ENCODE data around the gene SLC43A2. TPM values are rescaled to one million over a fixed set of nuclear protein-coding genes. Genes with fewer than 3 reads are reported as not detected.
"Not testable (repeated sequence)": the region's sequence is repeated elsewhere in the genome, so short reads cannot be mapped to it uniquely, and the experiment has no call there.

Gene SLC43A2
- total and polyA plus RNA-seq, 2 donors from 2014 or later: 48.9 to 60.4 TPM

- DNase-seq (no peak), FAIRE-seq (no peak)
- Histone ChIP-seq H3K9me3 (ENCODE audit: control insufficient read depth in 2 of 3, insufficient read depth in 1 of 3, low read length in 3 of 3) (no peaks in the 10 kb centered on the region), H3K27ac (ENCODE audit: low read depth in 2 of 2, low read length in 2 of 2) (no peak overlapping the region), H3K9ac (ENCODE audit: low read length in 3 of 3) (no peak overlapping the region), H3K36me3 (ENCODE audit: control insufficient read depth in 2 of 3, insufficient read depth in 3 of 3, low read length in 3 of 3) (no peaks in the 10 kb centered on the region), H3K4me3 (ENCODE audit: low read length in 3 of 3) (no peak overlapping the region), H3K4me1 (ENCODE audit: control insufficient read depth in 2 of 3, insufficient read depth in 2 of 3, low read depth in 1 of 3, low read length in 3 of 3) (peaks cover 0 to under 1% (median 0%) of the 10 kb centered on the region in 3 donors), H3K27me3 (ENCODE audit: control insufficient read depth, insufficient read depth, low read length) (no peaks in the 10 kb centered on the region)
- TF ChIP-seq CTCF (IDR thresholded peaks at IDR 0.05; ENCODE audit: borderline replicate concordance, extremely low read depth, insufficient read depth): no peak
- intact Hi-C loops (cut with DNase I): no loop called here
Measured at GRCh38 chr17:1566505-1567199, 62.0 kb downstream of the SLC43A2 start.

- FAIRE-seq (no peak), DNase-seq (no peak)
- intact Hi-C loops (cut with DNase I): no loop called here
- Histone ChIP-seq H3K36me3 (ENCODE audit: control insufficient read depth in 2 of 3, insufficient read depth in 3 of 3, low read length in 3 of 3) (no peaks in the 10 kb centered on the region), H3K9ac (ENCODE audit: low read length in 3 of 3) (no peak overlapping the region), H3K27ac (ENCODE audit: low read depth in 2 of 2, low read length in 2 of 2) (no peak overlapping the region), H3K9me3 (ENCODE audit: control insufficient read depth in 2 of 3, insufficient read depth in 1 of 3, low read length in 3 of 3) (no peaks in the 10 kb centered on the region), H3K4me3 (ENCODE audit: low read length in 3 of 3) (no peak overlapping the region), H3K27me3 (ENCODE audit: control insufficient read depth, insufficient read depth, low read length) (no peaks in the 10 kb centered on the region), H3K4me1 (ENCODE audit: control insufficient read depth in 2 of 3, insufficient read depth in 2 of 3, low read depth in 1 of 3, low read length in 3 of 3) (peaks cover 0 to 8% (median 7%) of the 10 kb centered on the region in 3 donors)
- no peak for TF ChIP-seq CTCF (IDR thresholded peaks at IDR 0.05; ENCODE audit: borderline replicate concordance, extremely low read depth, insufficient read depth)
Measured at GRCh38 chr17:1565877-1566276, 62.8 kb downstream of the SLC43A2 start.

- peak overlapping the region in 1 of 3 donors; percentile 12 for H3K4me3 ChIP-seq (ENCODE audit: low read length in 3 of 3)
- H3K4me1 ChIP-seq (ENCODE audit: control insufficient read depth in 2 of 3, insufficient read depth in 2 of 3, low read depth in 1 of 3, low read length in 3 of 3): peaks cover 3 to 24% (median 24%) of the 10 kb centered on the region in 3 donors
- H3K9ac ChIP-seq (ENCODE audit: low read length in 3 of 3): no peak overlapping the region
- no peaks in the 10 kb centered on the region for H3K9me3 ChIP-seq (ENCODE audit: control insufficient read depth in 2 of 3, insufficient read depth in 1 of 3, low read length in 3 of 3)
- H3K27me3 ChIP-seq (ENCODE audit: control insufficient read depth, insufficient read depth, low read length): no peaks in the 10 kb centered on the region
- intact Hi-C loops (cut with DNase I): no loop called here
- DNase-seq (peak in 2 of 5 donors; percentile 34 to 51), FAIRE-seq (no peak)
- no peaks in the 10 kb centered on the region for H3K36me3 ChIP-seq (ENCODE audit: control insufficient read depth in 2 of 3, insufficient read depth in 3 of 3, low read length in 3 of 3)
- no peak for TF ChIP-seq CTCF (IDR thresholded peaks at IDR 0.05; ENCODE audit: borderline replicate concordance, extremely low read depth, insufficient read depth)
- H3K27ac ChIP-seq (ENCODE audit: low read depth in 2 of 2, low read length in 2 of 2): no peak overlapping the region
Measured at GRCh38 chr17:1563786-1564613, 64.6 kb downstream of the SLC43A2 start.

- H3K9ac ChIP-seq (ENCODE audit: low read length in 3 of 3); H3K4me3 ChIP-seq (ENCODE audit: low read length in 3 of 3); H3K36me3 ChIP-seq (ENCODE audit: control insufficient read depth in 2 of 3, insufficient read depth in 3 of 3, low read length in 3 of 3); H3K27ac ChIP-seq (ENCODE audit: low read depth in 2 of 2, low read length in 2 of 2); H3K9me3 ChIP-seq (ENCODE audit: control insufficient read depth in 2 of 3, insufficient read depth in 1 of 3, low read length in 3 of 3); intact Hi-C loops (cut with DNase I); DNase-seq; FAIRE-seq; H3K27me3 ChIP-seq (ENCODE audit: control insufficient read depth, insufficient read depth, low read length): not testable (repeated sequence)
- H3K4me1 ChIP-seq (ENCODE audit: control insufficient read depth in 2 of 3, insufficient read depth in 2 of 3, low read depth in 1 of 3, low read length in 3 of 3): peaks cover 3 to 26% (median 24%) of the 10 kb centered on the region in 3 donors
Measured at GRCh38 chr17:1563471-1563785, 65.2 kb downstream of the SLC43A2 start.

Data from kidney (tissue), 14 donors.